ENCODE data around the gene PDE3A.

DNA sequence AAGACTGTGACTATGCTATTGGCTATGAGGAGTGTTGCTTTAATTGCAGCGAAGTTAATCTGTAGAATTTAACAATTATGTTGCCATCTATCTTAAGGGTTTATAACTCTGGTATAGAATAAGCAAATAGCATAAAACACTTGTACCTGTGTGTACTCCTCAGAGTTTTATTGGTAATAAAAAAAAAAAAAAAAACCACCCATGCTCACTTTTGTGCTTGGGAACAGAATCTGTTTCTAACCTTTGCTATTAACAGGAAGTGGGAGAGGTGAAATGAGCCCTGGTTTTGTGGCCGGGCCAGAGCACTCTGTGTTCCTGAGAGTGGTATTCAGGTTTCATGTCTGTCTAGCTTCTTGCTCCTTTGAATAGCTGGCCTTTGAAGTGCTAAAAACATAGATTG lies 53.1 kb downstream of the PDE3A start:
- no peak for TF ChIP-seq EZH2phosphoT487 (IDR thresholded peaks at IDR 0.05; ENCODE audit: borderline replicate concordance, low read length)
- TF ChIP-seq, protein P1, sequence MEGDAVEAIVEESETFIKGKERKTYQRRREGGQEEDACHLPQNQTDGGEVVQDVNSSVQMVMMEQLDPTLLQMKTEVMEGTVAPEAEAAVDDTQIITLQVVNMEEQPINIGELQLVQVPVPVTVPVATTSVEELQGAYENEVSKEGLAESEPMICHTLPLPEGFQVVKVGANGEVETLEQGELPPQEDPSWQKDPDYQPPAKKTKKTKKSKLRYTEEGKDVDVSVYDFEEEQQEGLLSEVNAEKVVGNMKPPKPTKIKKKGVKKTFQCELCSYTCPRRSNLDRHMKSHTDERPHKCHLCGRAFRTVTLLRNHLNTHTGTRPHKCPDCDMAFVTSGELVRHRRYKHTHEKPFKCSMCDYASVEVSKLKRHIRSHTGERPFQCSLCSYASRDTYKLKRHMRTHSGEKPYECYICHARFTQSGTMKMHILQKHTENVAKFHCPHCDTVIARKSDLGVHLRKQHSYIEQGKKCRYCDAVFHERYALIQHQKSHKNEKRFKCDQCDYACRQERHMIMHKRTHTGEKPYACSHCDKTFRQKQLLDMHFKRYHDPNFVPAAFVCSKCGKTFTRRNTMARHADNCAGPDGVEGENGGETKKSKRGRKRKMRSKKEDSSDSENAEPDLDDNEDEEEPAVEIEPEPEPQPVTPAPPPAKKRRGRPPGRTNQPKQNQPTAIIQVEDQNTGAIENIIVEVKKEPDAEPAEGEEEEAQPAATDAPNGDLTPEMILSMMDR (IDR thresholded peaks at IDR 0.05; ENCODE audit: low read depth, low read length, poor library complexity, severe bottlenecking) = no peak

All from DOHH2 (cell line).